ENCODE data around the gene SPATA3. TPM values are rescaled to one million over a fixed set of nuclear protein-coding genes. Genes with fewer than 3 reads are reported as not detected.
A peak's percentile ranks its signal among the peaks of the same experiment; 100 is the strongest.

Gene SPATA3
- total RNA-seq, 2 experiments from 2014 or later = not detected

DNA sequence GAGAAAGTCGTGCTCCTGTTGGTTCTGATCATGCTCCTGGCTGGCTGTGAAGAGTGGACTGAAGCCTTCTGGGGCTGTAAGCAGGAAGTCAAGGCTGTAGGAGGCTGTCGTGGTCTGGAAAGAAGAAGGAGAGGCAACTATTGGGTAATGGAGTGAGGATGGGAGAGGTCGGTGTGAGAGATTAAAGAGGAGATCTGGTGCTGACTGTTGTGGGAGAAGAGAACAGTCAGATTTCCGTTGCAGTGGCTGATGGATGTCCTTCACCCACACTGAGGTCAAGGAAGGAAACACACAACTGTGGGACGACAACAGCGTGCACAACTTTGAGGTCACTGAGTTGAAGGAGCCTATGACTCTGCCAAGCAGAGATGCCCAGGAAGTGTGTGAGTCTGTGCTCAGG, 57.9 kb downstream of the SPATA3 start:
- Mint-ChIP-seq H3K9me3 (no peaks in the 10 kb centered on the region), H3K36me3 (no peaks in the 10 kb centered on the region), H3K27ac (peak overlapping the region; percentile 72), H3K4me3 (peak overlapping the region; percentile 88), H3K4me1 (peaks cover 40% of the 10 kb centered on the region), H3K27me3 (peaks cover 21% of the 10 kb centered on the region)
- POLR2A ChIA-PET = interaction anchor here (1.4 kb wide), 1 partner anchor 229 kb away, joined by 4 read pairs; no protein-coding TSS in a partner anchor
- ATAC-seq (ENCODE audit: low read depth) = no peak
- DNase-seq = no peak

DNA sequence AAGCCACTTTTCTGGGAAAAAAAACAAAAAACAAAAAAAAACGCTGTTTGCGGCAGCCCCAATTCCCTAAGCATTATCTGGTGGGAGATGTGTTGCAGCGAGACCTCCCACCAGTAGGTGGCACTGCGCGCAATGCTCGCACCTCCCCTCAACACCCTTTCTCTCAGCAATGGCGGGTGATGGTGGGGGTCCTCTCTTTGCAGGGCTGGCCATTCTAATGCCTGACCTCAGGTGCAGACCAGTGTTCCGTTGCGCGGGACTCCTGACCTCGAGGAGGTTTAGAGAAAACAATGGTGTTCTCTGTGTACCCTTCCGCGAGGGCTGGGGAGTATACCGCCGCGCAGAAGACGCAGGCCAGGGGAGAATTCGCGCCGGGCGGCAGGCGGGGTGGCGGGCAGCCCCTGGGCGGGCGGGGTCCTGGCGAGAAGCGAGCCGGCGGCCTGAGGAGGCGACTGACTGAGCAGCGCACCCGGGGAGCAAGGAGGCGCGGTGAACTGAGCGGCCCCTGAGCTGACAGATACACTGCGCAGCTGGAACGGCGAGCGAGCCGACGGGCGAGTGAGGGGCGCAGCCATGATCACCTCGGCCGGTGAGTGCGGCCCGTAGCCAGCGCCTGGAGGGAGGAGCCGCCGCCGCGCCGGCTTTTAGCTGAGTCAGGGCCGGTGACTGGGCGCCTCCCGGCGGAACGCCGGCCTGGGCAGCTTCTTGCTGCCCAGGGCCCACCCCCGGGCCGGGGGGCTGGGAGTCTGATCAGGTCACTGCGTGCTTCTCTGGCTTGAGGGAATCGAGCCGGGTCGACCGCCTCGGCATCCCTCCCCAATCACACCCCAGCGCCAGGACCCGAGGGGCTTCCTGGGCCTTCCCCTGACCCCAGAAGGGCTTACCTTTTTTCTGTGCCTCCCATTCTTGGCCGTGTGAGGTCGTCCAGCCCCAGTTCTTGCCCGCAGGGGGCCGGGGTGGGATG, 60.8 kb downstream of the SPATA3 start, which contains the start of gene PSMD1:
TSS of gene PSMD1 (plus strand) at position 415 of the 964 bp plus-strand sequence. CDS start at position 574, 159 bp downstream.
- peaks cover 3% of the 10 kb centered on the region for H3K36me3 Mint-ChIP-seq
- peaks cover 46% of the 10 kb centered on the region for H3K4me1 Mint-ChIP-seq
- H3K27me3 Mint-ChIP-seq = peaks cover 9% of the 10 kb centered on the region
- H3K4me3 Mint-ChIP-seq = peak within 1 kb of the TSS; percentile 97
- ATAC-seq (ENCODE audit: low read depth) (peak; percentile 79), DNase-seq (peak; percentile 92)
- H3K27ac Mint-ChIP-seq = peak within 1 kb of the TSS; percentile 100
- POLR2A ChIA-PET = no interaction called here
- H3K9me3 Mint-ChIP-seq = no peaks in the 10 kb centered on the region

DNA sequence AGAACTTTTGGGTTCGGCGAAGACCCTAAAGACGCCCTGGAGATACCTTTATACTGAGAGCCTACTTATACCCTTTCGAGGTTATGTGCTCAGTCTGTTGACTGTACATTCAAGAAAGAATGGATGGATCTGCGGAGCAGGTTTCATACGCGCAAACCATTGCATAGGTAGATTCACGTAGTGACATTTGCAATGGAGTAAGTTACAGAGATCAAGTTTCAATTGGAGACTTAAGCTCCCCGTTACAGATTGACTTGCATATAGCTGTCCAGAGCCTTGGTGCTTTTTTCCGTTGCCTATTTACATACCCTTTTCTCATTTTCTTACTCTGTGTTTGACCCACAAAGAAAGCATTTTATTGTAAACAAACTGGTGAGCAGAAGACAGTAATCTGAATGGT, 61.7 kb downstream of the SPATA3 start:
- POLR2A ChIA-PET = no interaction called here

More for the DNA sequence above, 61.7 kb downstream of the SPATA3 start:
- Mint-ChIP-seq H3K4me3 (peak overlapping the region; percentile 71), H3K27me3 (peaks cover 6% of the 10 kb centered on the region), H3K27ac (peak overlapping the region; percentile 64), H3K9me3 (no peaks in the 10 kb centered on the region), H3K4me1 (peaks cover 42% of the 10 kb centered on the region), H3K36me3 (peaks cover 6% of the 10 kb centered on the region)
- ATAC-seq (ENCODE audit: low read depth) (no peak), DNase-seq (no peak)

Other genes with a start within 250 kb of the SPATA3 start
- 100 to 1,000 TPM; 102 to 105 TPM for gene ITM2C, start 131.2 kb upstream of the SPATA3 start, total RNA-seq
- 10 to 100 TPM; 18.8 to 21.5 TPM for gene GPR55, start 70.9 kb upstream of the SPATA3 start, total RNA-seq
- gene C2orf72, start 41.4 kb downstream of the SPATA3 start, total RNA-seq = under 1 TPM; 0.47 to 0.48 TPM
- gene PSMD1, start 60.7 kb downstream of the SPATA3 start, total RNA-seq = 10 to 100 TPM; 64.0 to 65.4 TPM
- not detected for gene HTR2B, start 128.9 kb downstream of the SPATA3 start, total RNA-seq
- gene ARMC9, start 202.5 kb downstream of the SPATA3 start, total RNA-seq = 1 to 10 TPM; 2.0 to 2.5 TPM